H1 (cell line): ENCODE data around the gene EGR4. TPM values are rescaled to one million over a fixed set of nuclear protein-coding genes. Genes with fewer than 3 reads are reported as not detected.

ENCODE experiments used
- CTCF ChIA-PET: fragments of 300-600 bp; sonication (Branson Sonifier 250); formaldehyde crosslinking; loops from one replicate; lab custom pipeline; 2021; ENCODE audit not compliant: partially characterized antibody; lab: Charles Lee
- POLR2A ChIA-PET: fragments of 300-600 bp; sonication (Branson Sonifier 250); formaldehyde crosslinking; loops from one replicate; lab custom pipeline; 2021; ENCODE audit warnings: inconsistent platforms; ENCODE audit not compliant: partially characterized antibody; lab: Charles Lee
- DNase-seq, 2 experiments: peaks; one replicate each; pipeline versions ENCODE4 v3.0.0 to v3.0.0-alpha.2; 2010 to 2022; ENCODE audit warnings: low spot score in 2 of 2, low read depth in 1 of 2, mixed read lengths in 1 of 2
- FAIRE-seq: peaks from 2 replicates; lab custom pipeline; 2011; peaks lifted over from hg19 to GRCh38; lab: Jason Lieb, UNC
- H2AFZ ChIP-seq: 2 replicates; pipeline ENCODE4 v1.8.1; 2012; ENCODE audit warnings: low read length, inconsistent platforms
- H2AK5ac ChIP-seq: 2 replicates; pipeline ENCODE4 v1.6.1; 2013; ENCODE audit warnings: low read depth, low read length
- H2BK120ac ChIP-seq: replicated peaks from 2 replicates; pipeline ENCODE3; 2013; ENCODE audit warnings: low read depth, low read length, inconsistent platforms
- H2BK12ac ChIP-seq: 2 replicates; pipeline ENCODE4 v1.6.1; 2013; ENCODE audit warnings: low read depth, low read length
- H2BK15ac ChIP-seq: 2 replicates; pipeline ENCODE4 v1.6.1; 2013; ENCODE audit warnings: low read length
- H2BK20ac ChIP-seq: 2 replicates; pipeline ENCODE4 v1.6.1; 2013; ENCODE audit warnings: low read length
- H2BK5ac ChIP-seq: 2 replicates; pipeline ENCODE4 v1.6.1; 2013; ENCODE audit warnings: low read depth, low read length
- H3K14ac ChIP-seq: 2 replicates; pipeline ENCODE4 v1.6.1; 2013; ENCODE audit warnings: inconsistent platforms; ENCODE audit not compliant: insufficient read length
- H3K18ac ChIP-seq: 2 replicates; pipeline ENCODE4 v1.6.1; 2013; ENCODE audit warnings: low read length; ENCODE audit errors: extremely low read depth
- H3K23ac ChIP-seq: 2 replicates; pipeline ENCODE4 v1.6.1; 2013; ENCODE audit warnings: inconsistent platforms; ENCODE audit not compliant: insufficient read length
- H3K23me2 ChIP-seq: 2 replicates; pipeline ENCODE4 v1.6.1; 2013; ENCODE audit warnings: low read depth, low read length
- H3K27ac ChIP-seq: 2 replicates; pipeline ENCODE4 v1.6.1; 2011; ENCODE audit warnings: low read depth, low read length, inconsistent platforms
- H3K27me3 ChIP-seq, 4 experiments: replicated peaks in 1 of 4; 1 replicate in 1 of 4; 2 replicates in 3 of 4; pipeline versions ENCODE4 v1.6.1 to v1.8.1; 2011 to 2013; ENCODE audit warnings: low read length in 3 of 4, mild to moderate bottlenecking in 3 of 4, inconsistent platforms in 2 of 4, mixed read lengths in 2 of 4, moderate library complexity in 1 of 4; ENCODE audit not compliant: control insufficient read depth in 3 of 4, insufficient read depth in 3 of 4; ENCODE audit errors: extremely low read depth in 1 of 4
- H3K36me3 ChIP-seq, 4 experiments: 2 replicates each; pipeline versions ENCODE4 v1.6.1 to v1.8.1; 2011 to 2013; ENCODE audit warnings: mild to moderate bottlenecking in 4 of 4, low read length in 3 of 4, moderate library complexity in 2 of 4, control low read depth in 1 of 4, inconsistent platforms in 1 of 4; ENCODE audit not compliant: insufficient read depth in 4 of 4, control insufficient read depth in 2 of 4
- H3K4ac ChIP-seq: replicated peaks from 2 replicates; pipeline ENCODE3; 2013; ENCODE audit warnings: low read length, low read depth, mixed read lengths, inconsistent platforms; ENCODE audit not compliant: insufficient read length
- H3K4me1 ChIP-seq, 4 experiments: replicated peaks in 1 of 4; 1 replicate in 1 of 4; 2 replicates in 3 of 4; pipeline versions ENCODE4 v1.6.1 to v1.8.1; 2011 to 2013; ENCODE audit warnings: low read length in 3 of 4, inconsistent platforms in 2 of 4, mixed read lengths in 1 of 4; ENCODE audit not compliant: insufficient read depth in 4 of 4, control insufficient read depth in 3 of 4
- H3K4me2 ChIP-seq, 2 experiments: 2 replicates each; pipeline versions ENCODE4 v1.6.1 to v1.8.1; 2011 to 2013; ENCODE audit warnings: low read depth in 2 of 2, low read length in 2 of 2, control low read depth in 1 of 2, inconsistent platforms in 1 of 2, mild to moderate bottlenecking in 1 of 2; ENCODE audit not compliant: insufficient read depth in 1 of 2
- H3K4me3 ChIP-seq, 4 experiments: fragments of 200-600, 300-600 bp in 1 of 4; sonication (generic), shearing (Covaris generic), sonication (Bioruptor Twin) in 1 of 4; 2 replicates each; pipeline versions ENCODE4 v1.5.1 to v1.8.1; 2011 to 2016; ENCODE audit warnings: low read length in 4 of 4, low read depth in 3 of 4, control low read depth in 2 of 4, inconsistent platforms in 2 of 4, mild to moderate bottlenecking in 2 of 4, mixed read lengths in 1 of 4, moderate library complexity in 1 of 4; ENCODE audit not compliant: insufficient read depth in 2 of 4; ENCODE audit errors: extremely low read depth in 1 of 4
- H3K56ac ChIP-seq: replicated peaks from 2 replicates; pipeline ENCODE3; 2013; ENCODE audit warnings: low read depth, mild to moderate bottlenecking, mixed read lengths, low read length, inconsistent platforms; ENCODE audit not compliant: insufficient read length
- H3K79me1 ChIP-seq: 2 replicates; pipeline ENCODE4 v1.6.1; 2013; ENCODE audit warnings: low read depth, low read length, control low read depth
- H3K79me2 ChIP-seq, 2 experiments: 2 replicates each; pipeline versions ENCODE4 v1.6.1 to v1.8.1; 2012 to 2013; ENCODE audit warnings: low read length in 2 of 2, mild to moderate bottlenecking in 2 of 2, inconsistent platforms in 1 of 2; ENCODE audit not compliant: insufficient read depth in 2 of 2, control insufficient read depth in 1 of 2
- H3K9ac ChIP-seq, 4 experiments: replicated peaks in 1 of 4; 1 replicate in 1 of 4; 2 replicates in 3 of 4; pipeline versions ENCODE4 v1.6.1 to v1.8.1; 2011 to 2013; ENCODE audit warnings: low read depth in 3 of 4, low read length in 3 of 4, control low read depth in 2 of 4, mild to moderate bottlenecking in 2 of 4, moderate library complexity in 2 of 4, inconsistent platforms in 1 of 4; ENCODE audit errors: extremely low read depth in 1 of 4
- H3K9me3 ChIP-seq, 2 experiments: 2 replicates each; pipeline versions ENCODE4 v1.6.1 to v1.8.1; 2012 to 2013; ENCODE audit warnings: mild to moderate bottlenecking in 2 of 2, moderate library complexity in 2 of 2, control low read depth in 1 of 2, inconsistent platforms in 1 of 2, low read depth in 1 of 2, low read length in 1 of 2, mixed read lengths in 1 of 2; ENCODE audit not compliant: insufficient read depth in 2 of 2
- H4K20me1 ChIP-seq, 2 experiments: replicated peaks in 1 of 2; 2 replicates each; pipeline versions ENCODE3 to v1.8.1; 2011 to 2013; ENCODE audit warnings: inconsistent platforms in 2 of 2, low read length in 2 of 2, mild to moderate bottlenecking in 1 of 2; ENCODE audit not compliant: insufficient read depth in 2 of 2, control insufficient read depth in 1 of 2
- H4K5ac ChIP-seq: 2 replicates; pipeline ENCODE4 v1.6.1; 2013; ENCODE audit warnings: low read length, low read depth, mixed read lengths, inconsistent platforms; ENCODE audit not compliant: insufficient read length
- H4K8ac ChIP-seq: 2 replicates; pipeline ENCODE4 v1.8.0; 2013; ENCODE audit warnings: mild to moderate bottlenecking, moderate library complexity, low read length, inconsistent platforms; ENCODE audit not compliant: insufficient read depth; ENCODE audit errors: extremely low read depth
- H4K91ac ChIP-seq: replicated peaks from 2 replicates; pipeline ENCODE3; 2013; ENCODE audit warnings: low read length, mixed read lengths, inconsistent platforms; ENCODE audit not compliant: insufficient read length
- BCL11A ChIP-seq, 2 experiments: IDR thresholded peaks; one replicate each; pipeline ENCODE4 v1.6.1; 2011; ENCODE audit warnings: low read depth in 2 of 2, low read length in 2 of 2, mild to moderate bottlenecking in 2 of 2
- FOSL1 ChIP-seq: IDR thresholded peaks from 2 replicates; pipeline ENCODE4 v1.6.1; 2011; ENCODE audit warnings: mild to moderate bottlenecking, low read depth, low read length, moderate library complexity; ENCODE audit not compliant: insufficient read depth
- SIX5 ChIP-seq: IDR thresholded peaks from 2 replicates; pipeline ENCODE4 v1.6.1; 2011; ENCODE audit warnings: mild to moderate bottlenecking, low read depth, low read length
- TEAD4 ChIP-seq: IDR thresholded peaks from 2 replicates; pipeline ENCODE4 v1.6.1; 2012; ENCODE audit warnings: low read depth, low read length, inconsistent platforms, mixed read lengths
- YY1 ChIP-seq: IDR thresholded peaks from 2 replicates; pipeline ENCODE4 v1.6.1; 2011; ENCODE audit warnings: low read depth, mild to moderate bottlenecking, low read length
- WGBS, 2 experiments: shearing (Covaris generic) in 1 of 2; methylation state at CpG; one replicate each; pipeline versions ENCODE4 v1.1.6 to v1.1.7; 2013 to 2015; ENCODE audit warnings: low lambda C conversion rate in 2 of 2, mixed read lengths in 2 of 2, inconsistent platforms in 1 of 2, low coverage in 1 of 2, missing lambda C conversion rate in 1 of 2; ENCODE audit not compliant: insufficient replicate concordance in 2 of 2, insufficient coverage in 1 of 2, insufficient read length in 1 of 2; ENCODE audit errors: extremely low coverage in 1 of 2, missing lambda C conversion rate in 1 of 2; 5-methylcytosine and 5-hydroxymethylcytosine counted together
- polyA plus RNA-seq, 7 experiments: library from polyadenylated mRNA; depleted of rRNA in 3 of 7; stranded (reverse) in 5 of 7; unstranded in 2 of 7; fragments of >200 nt in 5 of 7; fragments of 200-250 nt in 2 of 7; gene quantifications; 1 replicate in 5 of 7; 2 replicates in 1 of 7; 4 replicates in 1 of 7; pipeline versions ENCODE4 v1.2.1 to v1.2.3, GENCODE V29; 2011 to 2013; ENCODE audit warnings: missing spikeins in 2 of 7, mixed read lengths in 2 of 7
- total RNA-seq: library from RNA; stranded (reverse); fragmentation: NEBNext Ultra II Directional; extraction: Animal tissue kit (Norgen Biotek cat#: 25700); gene quantifications from 2 replicates; pipeline ENCODE4 v1.2.1, GENCODE V29; 2021
- TF ChIP-seq, protein P1 (sequence below): IDR thresholded peaks from 2 replicates; pipeline ENCODE4 v1.6.1; 2011; ENCODE audit warnings: low read depth, mild to moderate bottlenecking, low read length; ENCODE audit not compliant: insufficient read depth

Gene EGR4
- total and polyA plus RNA-seq, 2 of the 8 experiments (the other 6 are each of a cell fraction or from before 2014, with no cell fraction given) = 0.20 TPM; not detected in 1

DNA sequence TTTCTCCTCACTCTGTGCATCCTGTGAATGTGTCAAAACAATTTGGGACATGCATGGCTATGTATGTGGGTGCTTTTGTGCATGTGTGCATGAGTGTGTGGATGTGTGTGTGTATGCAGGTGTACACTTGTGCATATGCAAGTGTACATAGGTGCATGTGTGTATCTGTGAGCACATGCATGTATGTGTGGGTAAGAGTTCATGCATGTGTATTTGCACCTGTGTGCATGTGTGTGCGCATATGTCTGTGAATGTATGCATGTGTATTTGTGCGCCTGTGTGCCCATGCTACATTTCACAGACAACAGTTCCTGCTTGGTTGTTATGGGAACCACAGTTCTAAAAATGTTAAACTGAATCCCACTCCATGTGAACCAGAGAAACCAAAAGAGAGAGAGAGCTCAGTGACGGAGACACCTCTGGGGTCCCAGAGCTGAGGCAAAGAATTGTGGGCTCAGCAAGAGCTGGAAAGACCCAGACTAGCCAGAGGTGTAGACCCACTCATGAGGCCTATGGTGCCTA, 7.2 kb downstream of the EGR4 start:
- Histone ChIP-seq H3K4ac (no peak overlapping the region), H3K36me3 (no peaks in the 10 kb centered on the region), H2BK120ac (no peak overlapping the region), H3K79me2 (peaks cover 0 to 18% of the 10 kb centered on the region in 2 experiments; a peak in 2 of 4 replicates), H4K20me1 (peaks cover 6 to 13% of the 10 kb centered on the region in 2 experiments), H3K18ac (no peak overlapping the region), H4K5ac (no peak overlapping the region), H3K14ac (no peak overlapping the region), H3K79me1 (peaks cover 7% of the 10 kb centered on the region), H3K4me3 (no peak overlapping the region), H3K9me3 (no peaks in the 10 kb centered on the region), H2BK12ac (peak overlapping the region; percentile 12; the same call in 1 of the 2 replicates), H3K4me1 (peaks cover 5 to 13% (median 9%) of the 10 kb centered on the region in 4 experiments), H3K56ac (no peak overlapping the region), H2AFZ (no peak overlapping the region), H3K23ac (no peak overlapping the region), H2BK15ac (peak overlapping the region; percentile 4; the same call in 1 of the 2 replicates), H2BK5ac (no peak overlapping the region), H2AK5ac (0 out of 2 replicates have a peak overlapping the region, but pooled peaks have one; percentile 54), H2BK20ac (no peak overlapping the region), H3K27ac (no peak overlapping the region), H3K27me3 (peaks cover 3 to 30% (median 23%) of the 10 kb centered on the region in 4 experiments), H3K23me2 (peaks cover 17% of the 10 kb centered on the region), H4K8ac (no peak overlapping the region), H3K9ac (no peak overlapping the region), H4K91ac (no peak overlapping the region), H3K4me2 (no peak overlapping the region)
- FAIRE-seq (no peak), DNase-seq (no peak)
- CTCF ChIA-PET = interaction anchor here (1.0 to 2.4 kb wide), 7 partner anchors 11 to 74 kb away, joined by 3 to 9 read pairs (median 5); no protein-coding TSS in a partner anchor
- POLR2A ChIA-PET = interaction anchor here (0.9 to 1.1 kb wide), 2 partner anchors 18 to 94 kb away, joined by 3 read pairs; no protein-coding TSS in a partner anchor
- TF ChIP-seq FOSL1 (no peak), BCL11A (IDR thresholded peaks at IDR 0.05; ENCODE audit: low read depth in 2 of 2, low read length in 2 of 2) (no peak), YY1 (no peak), TEAD4 (no peak), SIX5 (no peak)
- TF ChIP-seq, protein P1, sequence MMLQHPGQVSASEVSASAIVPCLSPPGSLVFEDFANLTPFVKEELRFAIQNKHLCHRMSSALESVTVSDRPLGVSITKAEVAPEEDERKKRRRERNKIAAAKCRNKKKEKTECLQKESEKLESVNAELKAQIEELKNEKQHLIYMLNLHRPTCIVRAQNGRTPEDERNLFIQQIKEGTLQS = no peak
- 80% methylated on average over 3 of the region's 3 CpGs; no CpG with 5 or more reads in 1 of the 2 experiments for WGBS, 2 experiments
